Neuron (in vitro differentiated cells): ENCODE measurements around the gene RCAN1.
"Not testable (repeated sequence)": the region's sequence is repeated elsewhere in the genome, so short reads cannot be mapped to it uniquely, and the experiment has no call there.

Experiments used
- H2AFZ ChIP-seq: one replicate; pipeline ENCODE4 v1.6.1; 2013; ENCODE audit warnings: low read depth, mild to moderate bottlenecking, inconsistent platforms, low read length, moderate library complexity
- H3K27me3 ChIP-seq: one replicate; pipeline ENCODE4 v1.6.1; 2013; ENCODE audit warnings: low read length; ENCODE audit not compliant: insufficient read depth
- H3K36me3 ChIP-seq: one replicate; pipeline ENCODE4 v1.6.1; 2013; ENCODE audit warnings: low read length; ENCODE audit not compliant: insufficient read depth
- H3K4me1 ChIP-seq: one replicate; pipeline ENCODE4 v1.6.1; 2013; ENCODE audit warnings: low read length; ENCODE audit not compliant: insufficient read depth
- H3K4me3 ChIP-seq: 2 replicates; pipeline ENCODE4 v1.5.1; 2013; ENCODE audit warnings: mild to moderate bottlenecking, low read length, moderate library complexity
- H3K9me3 ChIP-seq: one replicate; pipeline ENCODE4 v1.6.1; 2013; ENCODE audit warnings: low read length

The RCAN1 gene

GRCh38 chr21:34615487-34615814 lies 538 bp upstream of the RCAN1 start:
- Histone ChIP-seq H3K27me3 (peaks cover 13% of the 10 kb centered on the region), H3K4me3 (peak overlapping the region; percentile 73), H3K4me1 (peaks cover 8% of the 10 kb centered on the region), H3K9me3 (no peaks in the 10 kb centered on the region), H3K36me3 (no peaks in the 10 kb centered on the region), H2AFZ (peak overlapping the region; percentile 81)

- Histone ChIP-seq H3K4me1 (no peaks in the 10 kb centered on the region), H2AFZ (peak overlapping the region; percentile 92), H3K36me3 (no peaks in the 10 kb centered on the region), H3K27me3 (peaks cover 13% of the 10 kb centered on the region), H3K9me3 (no peaks in the 10 kb centered on the region), H3K4me3 (peak overlapping the region; percentile 73)
These were observed 960 bp downstream of the RCAN1 start for GRCh38 chr21:34613679-34614627.

GRCh38 chr21:34612557-34612956 lies 2.4 kb downstream of the RCAN1 start:
- peaks cover 7% of the 10 kb centered on the region for H3K27me3 ChIP-seq
- no peaks in the 10 kb centered on the region for H3K9me3 ChIP-seq
- no peak overlapping the region for H2AFZ ChIP-seq
- no peak overlapping the region for H3K4me3 ChIP-seq
- no peaks in the 10 kb centered on the region for H3K36me3 ChIP-seq
- H3K4me1 ChIP-seq = no peaks in the 10 kb centered on the region

GRCh38 chr21:34612056-34612455 lies 2.9 kb downstream of the RCAN1 start:
- no peak overlapping the region for H3K4me3 ChIP-seq
- no peaks in the 10 kb centered on the region for H3K9me3 ChIP-seq
- peaks cover 6% of the 10 kb centered on the region for H3K27me3 ChIP-seq
- no peaks in the 10 kb centered on the region for H3K4me1 ChIP-seq
- no peak overlapping the region for H2AFZ ChIP-seq
- H3K36me3 ChIP-seq = no peaks in the 10 kb centered on the region

- peaks cover 6% of the 10 kb centered on the region for H3K27me3 ChIP-seq
- no peak overlapping the region for H3K4me3 ChIP-seq
- no peaks in the 10 kb centered on the region for H3K9me3 ChIP-seq
- no peak overlapping the region for H2AFZ ChIP-seq
- no peaks in the 10 kb centered on the region for H3K36me3 ChIP-seq
- H3K4me1 ChIP-seq = no peaks in the 10 kb centered on the region
These were observed 3.4 kb downstream of the RCAN1 start for GRCh38 chr21:34611528-34611927.

- no peak overlapping the region for H2AFZ ChIP-seq
- no peaks in the 10 kb centered on the region for H3K9me3 ChIP-seq
- no peaks in the 10 kb centered on the region for H3K36me3 ChIP-seq
- H3K4me3 ChIP-seq = no peak overlapping the region
- H3K4me1 ChIP-seq = no peaks in the 10 kb centered on the region
- peaks cover 6% of the 10 kb centered on the region for H3K27me3 ChIP-seq
These were observed 4.9 kb downstream of the RCAN1 start for GRCh38 chr21:34609933-34610549.

GRCh38 chr21:34609244-34609932 lies 5.5 kb downstream of the RCAN1 start:
- Histone ChIP-seq H3K27me3 (peaks cover 6% of the 10 kb centered on the region), H3K9me3 (no peaks in the 10 kb centered on the region), H3K4me1 (no peaks in the 10 kb centered on the region), H2AFZ (no peak overlapping the region), H3K36me3 (no peaks in the 10 kb centered on the region), H3K4me3 (no peak overlapping the region)

- H3K27me3 ChIP-seq, H2AFZ ChIP-seq, H3K4me1 ChIP-seq: not testable (repeated sequence)
These were observed 7.5 kb downstream of the RCAN1 start for GRCh38 chr21:34607376-34607775.

GRCh38 chr21:34606621-34607020 lies 8.3 kb downstream of the RCAN1 start:
- H3K4me3 ChIP-seq = no peak overlapping the region
- no peak overlapping the region for H2AFZ ChIP-seq
- H3K27me3 ChIP-seq = no peaks in the 10 kb centered on the region
- H3K9me3 ChIP-seq = no peaks in the 10 kb centered on the region
- H3K36me3 ChIP-seq = no peaks in the 10 kb centered on the region
- no peaks in the 10 kb centered on the region for H3K4me1 ChIP-seq

More at GRCh38 chr21:34607376-34607775, 7.5 kb downstream of the RCAN1 start:
- not testable (repeated sequence) for H3K36me3 ChIP-seq, H3K9me3 ChIP-seq, H3K4me3 ChIP-seq

- Histone ChIP-seq H3K9me3 (no peaks in the 10 kb centered on the region), H3K36me3 (no peaks in the 10 kb centered on the region), H2AFZ (no peak overlapping the region), H3K4me1 (no peaks in the 10 kb centered on the region), H3K4me3 (no peak overlapping the region), H3K27me3 (no peaks in the 10 kb centered on the region)
These were observed 8.9 kb downstream of the RCAN1 start for GRCh38 chr21:34606051-34606450.

- not testable (repeated sequence) for H3K4me1 ChIP-seq, H3K9me3 ChIP-seq, H2AFZ ChIP-seq, H3K27me3 ChIP-seq, H3K36me3 ChIP-seq, H3K4me3 ChIP-seq
These were observed 10.0 kb downstream of the RCAN1 start for GRCh38 chr21:34604956-34605355.

- Histone ChIP-seq H3K4me3 (no peak overlapping the region), H3K27me3 (no peaks in the 10 kb centered on the region), H3K9me3 (no peaks in the 10 kb centered on the region), H2AFZ (no peak overlapping the region), H3K4me1 (no peaks in the 10 kb centered on the region), H3K36me3 (no peaks in the 10 kb centered on the region)
These were observed 10.4 kb downstream of the RCAN1 start for GRCh38 chr21:34604556-34604955.

- Histone ChIP-seq H3K4me1 (no peaks in the 10 kb centered on the region), H3K27me3 (no peaks in the 10 kb centered on the region), H3K36me3 (no peaks in the 10 kb centered on the region), H3K9me3 (no peaks in the 10 kb centered on the region), H3K4me3 (no peak overlapping the region), H2AFZ (no peak overlapping the region)
These were observed 11.2 kb downstream of the RCAN1 start for GRCh38 chr21:34603710-34604057.
